GM12878 (cell line): ENCODE measurements around the gene FHOD3.

Experiments used
- CREB1 ChIP-seq: IDR thresholded peaks from 2 replicates; pipeline ENCODE4 v1.6.1; 2012; ENCODE audit warnings: low read depth, mild to moderate bottlenecking, inconsistent platforms
- CTCF ChIP-seq, 3 experiments: IDR thresholded peaks in 2 of 3; conservative IDR thresholded peaks in 1 of 3; 2 replicates each; pipeline ENCODE4 v1.5.1; 2011; ENCODE audit warnings: low read depth in 3 of 3, low read length in 3 of 3, mild to moderate bottlenecking in 3 of 3, control low read depth in 2 of 3, moderate library complexity in 2 of 3, inconsistent platforms in 1 of 3, mixed read lengths in 1 of 3; ENCODE audit not compliant: control insufficient read depth in 2 of 3, insufficient read depth in 1 of 3; ENCODE audit errors: extremely low read depth in 1 of 3
- CUX1 ChIP-seq: IDR thresholded peaks from 2 replicates; pipeline ENCODE4 v1.6.1; 2012; ENCODE audit warnings: improper control_type of control experiment, low read depth, low read length; ENCODE audit not compliant: insufficient replicate concordance
- POLR2AphosphoS5 ChIP-seq: IDR thresholded peaks from 2 replicates; pipeline ENCODE4 v1.6.1; 2011; ENCODE audit warnings: mild to moderate bottlenecking, low read length, inconsistent platforms

- TF ChIP-seq POLR2AphosphoS5 (no peak), CUX1 (no peak), CTCF (IDR thresholded peaks at IDR 0.05 in 2 of 3, conservative IDR thresholded peaks at IDR 0.05 in 1 of 3; ENCODE audit: control insufficient read depth in 2 of 3, extremely low read depth in 1 of 3, insufficient read depth in 1 of 3, low read depth in 3 of 3, low read length in 3 of 3) (no peak), CREB1 (no peak)
Observed at GRCh38 chr18:36623681-36624190, 326.2 kb downstream of the FHOD3 start.
